Hepatocyte (in vitro differentiated cells): Measurements from ENCODE around the gene KRTAP5-2. TPM values are rescaled to one million over a fixed set of nuclear protein-coding genes. Genes with fewer than 3 reads are reported as not detected.

ENCODE experiments used
- DNase-seq: peaks from one replicate; pipeline ENCODE4 v3.0.0-alpha.2; 2016; ENCODE audit warnings: low spot score
- H2AFZ ChIP-seq: fragments of 200-600 bp; sonication (generic); 2 replicates; pipeline ENCODE4 v1.6.0; 2016; ENCODE audit warnings: antibody characterized with exemption, mild to moderate bottlenecking
- H3K27ac ChIP-seq: fragments of 200-600 bp; sonication (generic); 2 replicates; pipeline ENCODE4 v1.5.1; 2016; ENCODE audit warnings: mild to moderate bottlenecking
- H3K27me3 ChIP-seq: fragments of 200-600 bp; sonication (generic); 2 replicates; pipeline ENCODE4 v1.6.1; 2016
- H3K36me3 ChIP-seq: fragments of 200-600 bp; sonication (generic); replicated peaks from 2 replicates; pipeline ENCODE4 v1.5.1; 2016; ENCODE audit warnings: low read depth; ENCODE audit not compliant: insufficient read depth
- H3K4me1 ChIP-seq: fragments of 200-600 bp; sonication (generic); 2 replicates; pipeline ENCODE4 v1.5.1; 2016; ENCODE audit warnings: mild to moderate bottlenecking, moderate library complexity; ENCODE audit not compliant: insufficient read depth
- H3K4me2 ChIP-seq: fragments of 200-600 bp; sonication (generic); 2 replicates; pipeline ENCODE4 v1.6.0; 2016
- H3K4me3 ChIP-seq: fragments of 200-600 bp; sonication (generic); 2 replicates; pipeline ENCODE4 v1.5.1; 2016; ENCODE audit warnings: mild to moderate bottlenecking
- H3K79me2 ChIP-seq: fragments of 200-600 bp; sonication (generic); 2 replicates; pipeline ENCODE4 v1.6.0; 2017; ENCODE audit warnings: mild to moderate bottlenecking
- H3K9me2 ChIP-seq: fragments of 200-600 bp; sonication (generic); replicated peaks from 2 replicates; pipeline ENCODE4 v1.6.0; 2017; ENCODE audit warnings: mild to moderate bottlenecking; ENCODE audit not compliant: insufficient read depth
- H3K9me3 ChIP-seq: fragments of 200-600 bp; sonication (generic); 2 replicates; pipeline ENCODE4 v1.5.1; 2016; ENCODE audit warnings: low read depth, mild to moderate bottlenecking
- H4K20me1 ChIP-seq: fragments of 200-600 bp; sonication (generic); 2 replicates; pipeline ENCODE4 v1.6.0; 2016; ENCODE audit warnings: mild to moderate bottlenecking; ENCODE audit not compliant: insufficient read depth, poor library complexity, severe bottlenecking
- EZH2 ChIP-seq: fragments of 200-600 bp; sonication (generic); IDR thresholded peaks from 2 replicates; pipeline ENCODE4 v1.6.1; 2016; ENCODE audit warnings: antibody characterized with exemption, mild to moderate bottlenecking, borderline replicate concordance
- EZH2phosphoT487 ChIP-seq: fragments of 200-600 bp; sonication (generic); IDR thresholded peaks from one replicate; pipeline ENCODE4 v1.6.1; 2018; ENCODE audit warnings: antibody characterized with exemption, mild to moderate bottlenecking, low read depth, moderate library complexity; ENCODE audit not compliant: unreplicated experiment, severe bottlenecking
- WGBS: methylation state at CpG from one replicate; pipeline ENCODE4 v1.1.6; 2016; ENCODE audit warnings: low lambda C conversion rate; ENCODE audit errors: missing lambda C conversion rate; 5-methylcytosine and 5-hydroxymethylcytosine counted together
- polyA plus RNA-seq: library from polyadenylated mRNA; unstranded; fragments of >200 nt; fragmentation: Nextera tagmentation; extraction: Ambion mirVana; gene quantifications from 2 replicates; pipeline ENCODE4 v1.2.1, GENCODE V29; 2016
- total RNA-seq: library from RNA; depleted of rRNA; stranded (reverse); fragments of >200 nt; gene quantifications from 2 replicates; pipeline ENCODE4 v1.2.3, GENCODE V29; 2014
- TF ChIP-seq, protein P1 (sequence below): fragments of 200-600 bp; sonication (generic); IDR thresholded peaks from 2 replicates; pipeline ENCODE4 v1.5.1; 2016; ENCODE audit warnings: antibody characterized with exemption, mild to moderate bottlenecking; ENCODE audit not compliant: poor library complexity

KRTAP5-2 gene
- total and polyA plus RNA-seq, 2 experiments from 2014 or later: not detected

DNA sequence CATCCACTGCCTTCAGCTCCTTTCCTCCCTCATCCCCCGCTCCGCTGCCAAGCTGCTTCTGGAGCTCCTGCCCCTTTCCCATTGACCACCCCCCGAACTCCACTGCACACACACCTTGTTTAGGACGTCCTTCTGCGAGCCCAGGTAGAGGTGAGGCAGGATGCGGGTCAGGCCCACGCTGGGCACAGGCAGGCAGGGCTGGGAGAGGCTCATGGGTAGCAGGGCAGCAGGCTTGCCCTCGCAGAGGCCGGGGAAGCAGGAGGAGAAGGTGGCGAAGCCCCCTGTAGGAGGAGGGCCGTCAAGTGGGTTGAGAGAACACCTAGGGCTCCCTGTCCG, 39.4 kb downstream of the KRTAP5-2 start:
- peaks cover 41% of the 10 kb centered on the region for H3K4me1 ChIP-seq
- no peaks in the 10 kb centered on the region for H3K9me2 ChIP-seq
- H3K27ac ChIP-seq: peak overlapping the region; percentile 66
- H3K27me3 ChIP-seq: no peaks in the 10 kb centered on the region
- WGBS: 82% methylated on average over 8 of the region's 12 CpGs
- no peaks in the 10 kb centered on the region for H4K20me1 ChIP-seq
- no peak overlapping the region for H2AFZ ChIP-seq
- H3K9me3 ChIP-seq: no peaks in the 10 kb centered on the region
- no peak for DNase-seq
- H3K79me2 ChIP-seq: no peaks in the 10 kb centered on the region
- no peaks in the 10 kb centered on the region for H3K36me3 ChIP-seq
- H3K4me2 ChIP-seq: peak overlapping the region; percentile 5
- TF ChIP-seq EZH2phosphoT487 (no peak), EZH2 (no peak)
- TF ChIP-seq, protein P1, sequence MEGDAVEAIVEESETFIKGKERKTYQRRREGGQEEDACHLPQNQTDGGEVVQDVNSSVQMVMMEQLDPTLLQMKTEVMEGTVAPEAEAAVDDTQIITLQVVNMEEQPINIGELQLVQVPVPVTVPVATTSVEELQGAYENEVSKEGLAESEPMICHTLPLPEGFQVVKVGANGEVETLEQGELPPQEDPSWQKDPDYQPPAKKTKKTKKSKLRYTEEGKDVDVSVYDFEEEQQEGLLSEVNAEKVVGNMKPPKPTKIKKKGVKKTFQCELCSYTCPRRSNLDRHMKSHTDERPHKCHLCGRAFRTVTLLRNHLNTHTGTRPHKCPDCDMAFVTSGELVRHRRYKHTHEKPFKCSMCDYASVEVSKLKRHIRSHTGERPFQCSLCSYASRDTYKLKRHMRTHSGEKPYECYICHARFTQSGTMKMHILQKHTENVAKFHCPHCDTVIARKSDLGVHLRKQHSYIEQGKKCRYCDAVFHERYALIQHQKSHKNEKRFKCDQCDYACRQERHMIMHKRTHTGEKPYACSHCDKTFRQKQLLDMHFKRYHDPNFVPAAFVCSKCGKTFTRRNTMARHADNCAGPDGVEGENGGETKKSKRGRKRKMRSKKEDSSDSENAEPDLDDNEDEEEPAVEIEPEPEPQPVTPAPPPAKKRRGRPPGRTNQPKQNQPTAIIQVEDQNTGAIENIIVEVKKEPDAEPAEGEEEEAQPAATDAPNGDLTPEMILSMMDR: no peak
- H3K4me3 ChIP-seq: no peak overlapping the region

GRCh38 chr11:1557904-1558774, 40.0 kb downstream of the KRTAP5-2 start:
- WGBS: 73% methylated on average over 16 of the region's 29 CpGs
- no peaks in the 10 kb centered on the region for H3K9me2 ChIP-seq
- peak overlapping the region; percentile 5 for H3K4me2 ChIP-seq
- H3K27me3 ChIP-seq: no peaks in the 10 kb centered on the region
- peak overlapping the region; percentile 76 for H3K27ac ChIP-seq
- H2AFZ ChIP-seq: no peak overlapping the region
- no peaks in the 10 kb centered on the region for H3K36me3 ChIP-seq
- H3K79me2 ChIP-seq: no peaks in the 10 kb centered on the region
- no peak for TF ChIP-seq EZH2
- TF ChIP-seq, protein P1: no peak
- no peak for TF ChIP-seq EZH2phosphoT487
- no peak overlapping the region for H3K4me3 ChIP-seq
- no peaks in the 10 kb centered on the region for H3K9me3 ChIP-seq
- H3K4me1 ChIP-seq: peaks cover 43% of the 10 kb centered on the region
- no peaks in the 10 kb centered on the region for H4K20me1 ChIP-seq
- peak; percentile 71 for DNase-seq

DNA sequence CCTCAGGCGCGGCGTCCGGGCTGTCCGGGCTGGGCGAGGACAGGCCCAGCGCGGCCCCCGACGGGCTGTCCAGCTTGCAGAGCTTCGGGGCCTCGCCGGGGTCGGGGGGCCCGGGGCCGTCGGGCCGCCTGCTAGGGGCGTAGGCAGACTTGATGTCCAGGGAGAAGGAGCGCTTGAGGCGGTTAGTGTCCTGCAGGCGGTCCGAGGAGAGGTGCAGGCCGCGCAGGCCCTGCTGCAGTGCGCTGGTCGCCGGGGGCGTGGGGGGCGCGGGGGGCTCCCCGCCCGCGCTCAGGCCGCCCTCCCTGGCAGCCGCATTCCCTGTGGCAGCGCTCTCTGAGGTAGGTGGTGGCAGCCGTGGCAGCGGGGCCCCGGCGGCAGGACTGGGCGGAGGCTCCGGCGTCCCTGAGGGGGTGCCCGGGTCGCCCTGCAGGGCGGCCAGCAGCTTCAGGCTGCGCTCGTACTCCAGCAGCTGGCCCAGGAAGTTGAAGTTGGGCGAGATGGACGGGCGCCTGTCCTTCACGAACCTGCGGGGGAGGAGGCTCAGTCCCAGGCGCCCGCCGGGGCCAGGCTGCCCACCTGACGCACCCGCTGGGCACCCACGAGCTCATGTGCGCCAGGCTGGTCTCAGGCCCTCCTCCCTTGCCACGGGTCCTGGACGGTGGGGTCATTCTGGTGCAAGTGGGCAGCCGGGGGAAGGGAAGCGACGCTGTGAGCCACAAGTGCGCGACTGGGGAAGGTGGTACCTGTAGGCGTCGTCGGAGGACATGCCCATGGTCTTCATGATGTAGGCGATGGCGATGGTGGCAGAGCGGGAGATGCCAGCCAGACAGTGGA, 40.8 kb downstream of the KRTAP5-2 start:
- WGBS: 97% methylated on average over 39 of the region's 74 CpGs
- H4K20me1 ChIP-seq: no peaks in the 10 kb centered on the region
- peaks cover 43% of the 10 kb centered on the region for H3K4me1 ChIP-seq
- no peak for TF ChIP-seq EZH2
- no peak for TF ChIP-seq EZH2phosphoT487
- TF ChIP-seq, protein P1: no peak
- no peak overlapping the region for H3K4me2 ChIP-seq
- H3K27me3 ChIP-seq: no peaks in the 10 kb centered on the region
- H3K27ac ChIP-seq: peak overlapping the region; percentile 76
- H3K9me3 ChIP-seq: no peaks in the 10 kb centered on the region
- no peak for DNase-seq
- H3K4me3 ChIP-seq: no peak overlapping the region
- no peaks in the 10 kb centered on the region for H3K9me2 ChIP-seq
- H3K79me2 ChIP-seq: no peaks in the 10 kb centered on the region
- H2AFZ ChIP-seq: no peak overlapping the region
- H3K36me3 ChIP-seq: no peaks in the 10 kb centered on the region
